ENCODE measurements around the gene RFX1.

Gene RFX1

DNA sequence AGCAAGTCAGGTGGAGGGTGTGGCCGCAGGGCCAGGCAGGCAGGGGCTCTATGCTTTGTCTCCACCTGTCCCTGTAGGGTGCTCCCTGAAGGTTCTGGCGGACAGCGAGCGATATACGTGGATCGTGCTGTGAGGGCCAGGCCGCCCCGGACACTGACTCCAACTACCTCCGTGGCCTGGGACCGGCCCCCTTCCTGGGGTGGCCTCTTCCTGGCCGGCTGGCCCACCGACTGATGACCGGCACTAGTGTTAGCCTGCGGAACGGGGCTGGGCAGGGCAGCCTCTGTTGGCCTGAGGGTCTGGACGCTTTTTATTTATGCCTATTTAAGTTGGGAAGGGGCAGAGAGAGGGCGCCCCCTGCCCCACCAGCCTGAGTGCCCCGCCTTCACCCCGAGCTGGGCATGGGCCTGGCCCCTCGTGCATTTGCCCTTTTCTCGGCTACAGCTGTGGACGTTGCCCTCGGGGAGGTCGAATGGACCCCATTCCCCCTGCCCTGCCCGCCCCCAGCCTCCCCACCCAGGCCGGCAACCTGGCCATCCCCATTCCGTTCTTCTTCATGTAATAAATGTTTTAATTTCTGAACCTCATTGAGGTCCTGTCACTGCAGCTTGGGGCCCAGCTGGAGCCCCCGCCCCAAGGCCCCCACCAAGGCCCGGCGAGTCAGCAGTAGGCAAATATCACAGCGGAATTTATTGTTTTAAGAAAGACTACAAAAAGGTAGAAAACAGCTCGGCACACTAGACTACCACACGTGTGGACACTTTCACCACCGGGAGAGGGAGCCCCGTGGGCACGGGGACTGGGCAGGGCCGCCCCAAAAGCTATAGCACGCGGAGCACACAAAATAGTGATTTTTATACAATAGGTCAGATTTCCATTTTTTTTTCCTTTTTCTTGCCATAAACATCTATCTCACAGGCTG lies 45.0 kb downstream of the RFX1 start:
- H3K4me3 ChIP-seq (ENCODE audit: low read depth, low read length), result no peak overlapping the region
- TF ChIP-seq CTCF (IDR thresholded peaks at IDR 0.05; ENCODE audit: low read depth, low read length), result no peak

DNA sequence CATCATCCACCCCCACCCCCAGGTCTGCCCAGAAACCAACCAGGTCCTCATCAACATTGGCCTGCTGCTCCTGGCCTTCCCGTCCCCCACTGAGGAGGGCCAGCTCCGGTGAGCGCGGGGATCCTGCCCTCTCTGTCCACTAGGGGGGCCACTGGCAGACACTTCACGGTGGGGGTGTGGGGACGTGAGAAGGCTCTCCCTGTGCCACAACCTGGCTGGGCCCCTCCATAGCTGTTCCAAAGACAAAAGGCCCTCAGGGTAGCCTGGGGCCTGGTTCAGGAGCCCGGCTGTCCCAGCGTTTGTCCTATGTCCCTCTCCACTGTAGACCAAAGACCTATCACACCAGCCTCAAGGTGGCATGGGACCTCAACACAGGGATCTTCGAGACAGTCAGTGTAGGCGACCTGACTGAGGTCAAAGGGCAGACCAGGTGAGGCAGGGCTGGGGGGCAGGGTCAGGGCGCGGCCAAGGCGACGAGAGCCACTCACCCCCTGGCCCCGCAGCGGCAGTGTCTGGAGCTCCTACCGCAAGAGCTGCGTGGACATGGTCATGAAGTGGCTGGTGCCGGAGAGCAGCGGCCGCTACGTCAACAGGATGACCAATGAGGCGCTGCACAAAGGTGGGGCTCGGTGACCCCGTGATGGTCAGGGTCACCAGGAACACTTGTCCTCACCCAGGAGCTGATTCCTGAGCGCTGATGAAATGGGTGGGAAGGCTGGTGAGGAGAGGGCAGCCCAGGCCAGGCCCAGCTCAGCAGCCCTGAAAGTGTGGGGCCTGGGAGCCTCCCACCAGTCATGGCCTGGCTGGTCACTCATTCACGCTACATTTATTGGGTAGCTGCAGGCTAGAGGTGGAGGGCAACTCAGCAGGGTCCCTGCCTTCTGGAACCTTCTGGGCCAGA lies 45.9 kb downstream of the RFX1 start:
- H3K4me3 ChIP-seq (ENCODE audit: low read depth, low read length), result no peak overlapping the region
- no peak for TF ChIP-seq CTCF (IDR thresholded peaks at IDR 0.05; ENCODE audit: low read depth, low read length)

- no peak for TF ChIP-seq CTCF (IDR thresholded peaks at IDR 0.05; ENCODE audit: low read depth, low read length)
- no peak overlapping the region for H3K4me3 ChIP-seq (ENCODE audit: low read depth, low read length)
These were observed 46.8 kb downstream of the RFX1 start for GRCh38 chr19:13959141-13959961.

DNA sequence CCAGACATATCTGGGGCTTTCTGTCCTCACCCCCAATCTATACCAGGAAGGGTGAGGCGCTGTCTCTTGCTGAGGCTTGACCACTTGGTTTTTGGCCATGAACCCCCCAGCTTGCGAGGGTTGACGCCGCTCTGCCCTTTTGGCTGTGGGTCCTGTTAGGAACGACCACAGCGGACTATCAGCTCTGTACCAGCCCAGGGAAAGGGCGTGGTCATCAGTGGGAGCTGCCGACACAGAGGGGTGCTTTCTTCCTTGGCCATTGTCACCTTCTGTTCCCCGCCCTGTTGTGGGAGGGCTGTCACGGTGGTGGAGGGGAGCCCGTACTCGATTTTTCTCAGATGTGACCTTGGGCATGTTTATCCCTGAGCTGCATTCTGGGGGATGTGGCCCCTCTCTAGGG lies 48.1 kb downstream of the RFX1 start:
- H3K4me3 ChIP-seq (ENCODE audit: low read depth, low read length), result no peak overlapping the region
- TF ChIP-seq CTCF (IDR thresholded peaks at IDR 0.05; ENCODE audit: low read depth, low read length), result no peak

- TF ChIP-seq CTCF (IDR thresholded peaks at IDR 0.05; ENCODE audit: low read depth, low read length), result no peak
- H3K4me3 ChIP-seq (ENCODE audit: low read depth, low read length), result no peak overlapping the region
These were observed 49.1 kb downstream of the RFX1 start for GRCh38 chr19:13957051-13957450.

DNA sequence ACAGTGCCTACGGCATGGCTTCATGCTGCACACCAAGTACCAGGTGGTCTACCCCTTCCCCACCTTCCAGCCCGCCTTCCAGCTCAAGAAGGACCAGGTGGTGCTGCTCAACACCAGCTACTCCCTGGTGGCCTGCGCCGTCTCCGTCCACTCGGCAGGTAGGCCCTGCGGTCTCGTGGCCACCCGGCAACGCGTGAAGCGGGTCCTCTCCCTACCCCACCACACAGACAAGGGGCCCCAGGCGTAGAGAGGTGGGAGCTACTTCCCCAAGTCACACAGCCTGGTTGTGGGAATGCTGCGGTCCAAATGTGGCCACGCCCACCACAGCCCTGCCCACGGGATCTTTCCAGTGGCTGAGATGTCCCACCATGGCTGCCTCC lies 49.8 kb downstream of the RFX1 start:
- no peak overlapping the region for H3K4me3 ChIP-seq (ENCODE audit: low read depth, low read length)

More for the DNA sequence above, 49.8 kb downstream of the RFX1 start:
- no peak for TF ChIP-seq CTCF (IDR thresholded peaks at IDR 0.05; ENCODE audit: low read depth, low read length)

Measured in WI38 (cell line).